ENCODE measurements around the gene MT3.

Gene MT3

GRCh38 chr16:56608043-56608875, 18.9 kb downstream of the MT3 start, which contains the start of gene MT2A (continued):
- TF ChIP-seq ZNF488 (tag by site-specific recombination; IDR thresholded peaks at IDR 0.05): no peak
- TF ChIP-seq, protein P1, sequence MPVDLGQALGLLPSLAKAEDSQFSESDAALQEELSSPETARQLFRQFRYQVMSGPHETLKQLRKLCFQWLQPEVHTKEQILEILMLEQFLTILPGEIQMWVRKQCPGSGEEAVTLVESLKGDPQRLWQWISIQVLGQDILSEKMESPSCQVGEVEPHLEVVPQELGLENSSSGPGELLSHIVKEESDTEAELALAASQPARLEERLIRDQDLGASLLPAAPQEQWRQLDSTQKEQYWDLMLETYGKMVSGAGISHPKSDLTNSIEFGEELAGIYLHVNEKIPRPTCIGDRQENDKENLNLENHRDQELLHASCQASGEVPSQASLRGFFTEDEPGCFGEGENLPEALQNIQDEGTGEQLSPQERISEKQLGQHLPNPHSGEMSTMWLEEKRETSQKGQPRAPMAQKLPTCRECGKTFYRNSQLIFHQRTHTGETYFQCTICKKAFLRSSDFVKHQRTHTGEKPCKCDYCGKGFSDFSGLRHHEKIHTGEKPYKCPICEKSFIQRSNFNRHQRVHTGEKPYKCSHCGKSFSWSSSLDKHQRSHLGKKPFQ (tag by site-specific recombination; IDR thresholded peaks at IDR 0.05): no peak
- no peak for TF ChIP-seq ZNF610 (tag by site-specific recombination; IDR thresholded peaks at IDR 0.05; ENCODE audit: borderline replicate concordance)
- peak; percentile 13; the same call in 1 of the 2 replicates for TF ChIP-seq ZNF596 (tag by site-specific recombination; IDR thresholded peaks at IDR 0.05)
- TF ChIP-seq ZBTB11 (tag by site-specific recombination; conservative IDR thresholded peaks at IDR 0.05; ENCODE audit: low read depth): peak; percentile 37; the same call in 1 of the 2 replicates
- TF ChIP-seq ZNF629 (tag by site-specific recombination; IDR thresholded peaks at IDR 0.05): peak; percentile 34; the same call in 1 of the 2 replicates
- peak; percentile 89 for TF ChIP-seq ZNF660 (tag by site-specific recombination; IDR thresholded peaks at IDR 0.05)
- TF ChIP-seq ZNF654 (tag by site-specific recombination; IDR thresholded peaks at IDR 0.05; ENCODE audit: low read depth): no peak
- no peak for TF ChIP-seq ZNF248 (tag by site-specific recombination; IDR thresholded peaks at IDR 0.05)
- TF ChIP-seq ZNF48 (tag by site-specific recombination; IDR thresholded peaks at IDR 0.05): no peak
- TF ChIP-seq ZNF624 (tag by site-specific recombination; IDR thresholded peaks at IDR 0.05): no peak
- no peak for TF ChIP-seq ZNF274 (IDR thresholded peaks at IDR 0.05; ENCODE audit: low read length)
- no peak for TF ChIP-seq ZNF274 (tag by site-specific recombination; IDR thresholded peaks at IDR 0.05; ENCODE audit: borderline replicate concordance)
- TF ChIP-seq ZNF394 (tag by site-specific recombination; IDR thresholded peaks at IDR 0.05; ENCODE audit: borderline replicate concordance): no peak
- peak; percentile 52 for TF ChIP-seq SP7 (tag by site-specific recombination; IDR thresholded peaks at IDR 0.05)
- TF ChIP-seq ZNF549 (tag by site-specific recombination; IDR thresholded peaks at IDR 0.05): no peak
- no peak for TF ChIP-seq ZNF626 (tag by site-specific recombination; IDR thresholded peaks at IDR 0.05)
- TF ChIP-seq ZSCAN23 (tag by site-specific recombination; IDR thresholded peaks at IDR 0.05): no peak
- peak; percentile 64 for TF ChIP-seq EGR2 (tag by site-specific recombination; IDR thresholded peaks at IDR 0.05; ENCODE audit: low read depth)
- peak; percentile 39 for TF ChIP-seq PRDM1 (tag by site-specific recombination; IDR thresholded peaks at IDR 0.05)
- TF ChIP-seq KLF1 (tag by site-specific recombination; IDR thresholded peaks at IDR 0.05): peak; percentile 83
- TF ChIP-seq ZNF623 (tag by site-specific recombination; IDR thresholded peaks at IDR 0.05): no peak

Measured in HEK293 (cell line).